HepG2 (cell line): Measurements from ENCODE around the gene CPED1.

Source experiments
- ELF1 ChIP-seq: sonication (generic); formaldehyde crosslinking; IDR thresholded peaks from 2 replicates; pipeline ENCODE4 v1.4.0; 2020; ENCODE audit warnings: missing genetic modification reagents
- POLR2A ChIP-seq, 2 experiments: IDR thresholded peaks; 2 replicates each; pipeline ENCODE4 v1.6.1; 2011; ENCODE audit warnings: low read depth in 2 of 2, low read length in 2 of 2, mild to moderate bottlenecking in 1 of 2, moderate library complexity in 1 of 2; ENCODE audit not compliant: insufficient read depth in 1 of 2
- POLR2AphosphoS5 ChIP-seq: IDR thresholded peaks from 2 replicates; pipeline ENCODE4 v1.6.1; 2012; ENCODE audit warnings: low read depth, low read length
- RAD21 ChIP-seq: fragments of 450-650 bp; formaldehyde crosslinking; IDR thresholded peaks from 2 replicates; pipeline ENCODE4 v1.5.0; 2020; ENCODE audit warnings: mild to moderate bottlenecking
- ZNF24 ChIP-seq: fragments of 450-650 bp; IDR thresholded peaks from 2 replicates; pipeline ENCODE4 v1.6.1; 2017; ENCODE audit warnings: antibody characterized with exemption, mild to moderate bottlenecking
- TF ChIP-seq, protein P1 (sequence below): sonication (generic); formaldehyde crosslinking; IDR thresholded peaks from 2 replicates; pipeline ENCODE4 v1.5.0; 2020; ENCODE audit warnings: mild to moderate bottlenecking, low read depth, missing genetic modification reagents, borderline replicate concordance

DNA sequence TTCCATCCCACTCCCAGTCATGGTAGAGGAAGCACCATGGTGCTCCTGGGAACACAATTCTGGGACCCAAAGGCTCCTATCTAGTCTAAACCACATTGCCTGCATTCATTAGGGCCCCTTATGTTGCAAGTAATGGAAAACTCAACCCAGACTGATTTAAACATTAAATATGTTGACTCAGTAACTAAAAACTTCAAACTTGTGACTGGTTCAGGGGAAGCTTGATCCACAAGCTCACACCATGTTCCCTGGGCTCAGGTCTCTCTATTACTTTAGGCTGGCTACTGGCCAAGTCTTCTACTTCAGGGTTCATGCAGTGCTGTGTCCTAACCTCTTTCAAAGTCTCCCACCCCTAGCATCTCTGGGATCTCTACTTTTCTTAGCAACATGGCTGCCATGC is 353.4 kb downstream of the CPED1 start:
- TF ChIP-seq POLR2A (IDR thresholded peaks at IDR 0.05; ENCODE audit: insufficient read depth in 1 of 2, low read depth in 2 of 2, low read length in 2 of 2) = no peak
- TF ChIP-seq RAD21 (CRISPR knock-in tag) = no peak
- no peak for TF ChIP-seq ELF1 (CRISPR knock-in tag)
- no peak for TF ChIP-seq POLR2AphosphoS5
- TF ChIP-seq, protein P1, sequence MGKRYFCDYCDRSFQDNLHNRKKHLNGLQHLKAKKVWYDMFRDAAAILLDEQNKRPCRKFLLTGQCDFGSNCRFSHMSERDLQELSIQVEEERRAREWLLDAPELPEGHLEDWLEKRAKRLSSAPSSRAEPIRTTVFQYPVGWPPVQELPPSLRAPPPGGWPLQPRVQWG (CRISPR knock-in tag) = no peak
- TF ChIP-seq ZNF24 = no peak
